GM19351 (cell line): Measurements from ENCODE around the gene CRYAB.
"Not testable (repeated sequence)": the region's sequence is repeated elsewhere in the genome, so short reads cannot be mapped to it uniquely, and the experiment has no call there.

Source experiments
- ATAC-seq: cut with Tn5 transposase; IDR thresholded peaks from one replicate; pipeline ENCODE4 v1.9.1; 2021; ENCODE audit warnings: mild to moderate bottlenecking, moderate library complexity; ENCODE audit not compliant: unreplicated experiment

CRYAB gene

GRCh38 chr11:111909378-111909777, 2.2 kb downstream of the CRYAB start:
- no peak for ATAC-seq

- ATAC-seq = no peak
Measured at GRCh38 chr11:111908639-111909305, 2.8 kb downstream of the CRYAB start.

GRCh38 chr11:111906680-111907079, 4.9 kb downstream of the CRYAB start:
- no peak for ATAC-seq

- ATAC-seq = no peak
Measured at GRCh38 chr11:111905411-111905810, 6.2 kb downstream of the CRYAB start.

GRCh38 chr11:111886844-111887243, 24.7 kb downstream of the CRYAB start:
- ATAC-seq = no peak

GRCh38 chr11:111886032-111886431, 25.5 kb downstream of the CRYAB start:
- ATAC-seq = no peak

GRCh38 chr11:111885053-111885452, 26.5 kb downstream of the CRYAB start:
- ATAC-seq = not testable (repeated sequence)

- no peak for ATAC-seq
Measured at GRCh38 chr11:111882202-111882601, 29.4 kb downstream of the CRYAB start.

GRCh38 chr11:111879637-111879960, 32.0 kb downstream of the CRYAB start:
- peak; percentile 7 for ATAC-seq

- peak; percentile 91 for ATAC-seq
Measured at GRCh38 chr11:111878849-111879636, 32.5 kb downstream of the CRYAB start, which contains the start of the genes CFAP68 and FDXACB1. Gene CFAP68, plus strand, starts transcription at chr11:111879541. Its CDS starts 20 bp downstream, at chr11:111879561. Gene FDXACB1, minus strand, starts transcription at chr11:111879165. Its CDS starts 33 bp downstream, at chr11:111879132.

GRCh38 chr11:111878385-111878848, 33.2 kb downstream of the CRYAB start:
- peak; percentile 2 for ATAC-seq

GRCh38 chr11:111871693-111872161, 39.8 kb downstream of the CRYAB start:
- no peak for ATAC-seq

- peak; percentile 86 for ATAC-seq
Measured at GRCh38 chr11:111870886-111871692, 40.5 kb downstream of the CRYAB start, which contains the start of gene ALG9. Gene ALG9, minus strand, starts transcription at chr11:111871581. Its CDS starts 99 bp downstream, at chr11:111871482.

- ATAC-seq = peak; percentile 18
Measured at GRCh38 chr11:111870522-111870885, 41.1 kb downstream of the CRYAB start.

GRCh38 chr11:111870113-111870512, 41.5 kb downstream of the CRYAB start:
- ATAC-seq = no peak

GRCh38 chr11:111860257-111860656, 51.3 kb downstream of the CRYAB start:
- ATAC-seq = no peak
